AG20443 (cell line): ENCODE results near the gene WDR18.

Experiments
- DNase-seq: peaks from one replicate; pipeline ENCODE4 v3.0.0; 2012; ENCODE audit warnings: low spot score, mixed read lengths

Gene WDR18, protein sequence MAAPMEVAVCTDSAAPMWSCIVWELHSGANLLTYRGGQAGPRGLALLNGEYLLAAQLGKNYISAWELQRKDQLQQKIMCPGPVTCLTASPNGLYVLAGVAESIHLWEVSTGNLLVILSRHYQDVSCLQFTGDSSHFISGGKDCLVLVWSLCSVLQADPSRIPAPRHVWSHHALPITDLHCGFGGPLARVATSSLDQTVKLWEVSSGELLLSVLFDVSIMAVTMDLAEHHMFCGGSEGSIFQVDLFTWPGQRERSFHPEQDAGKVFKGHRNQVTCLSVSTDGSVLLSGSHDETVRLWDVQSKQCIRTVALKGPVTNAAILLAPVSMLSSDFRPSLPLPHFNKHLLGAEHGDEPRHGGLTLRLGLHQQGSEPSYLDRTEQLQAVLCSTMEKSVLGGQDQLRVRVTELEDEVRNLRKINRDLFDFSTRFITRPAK

DNA sequence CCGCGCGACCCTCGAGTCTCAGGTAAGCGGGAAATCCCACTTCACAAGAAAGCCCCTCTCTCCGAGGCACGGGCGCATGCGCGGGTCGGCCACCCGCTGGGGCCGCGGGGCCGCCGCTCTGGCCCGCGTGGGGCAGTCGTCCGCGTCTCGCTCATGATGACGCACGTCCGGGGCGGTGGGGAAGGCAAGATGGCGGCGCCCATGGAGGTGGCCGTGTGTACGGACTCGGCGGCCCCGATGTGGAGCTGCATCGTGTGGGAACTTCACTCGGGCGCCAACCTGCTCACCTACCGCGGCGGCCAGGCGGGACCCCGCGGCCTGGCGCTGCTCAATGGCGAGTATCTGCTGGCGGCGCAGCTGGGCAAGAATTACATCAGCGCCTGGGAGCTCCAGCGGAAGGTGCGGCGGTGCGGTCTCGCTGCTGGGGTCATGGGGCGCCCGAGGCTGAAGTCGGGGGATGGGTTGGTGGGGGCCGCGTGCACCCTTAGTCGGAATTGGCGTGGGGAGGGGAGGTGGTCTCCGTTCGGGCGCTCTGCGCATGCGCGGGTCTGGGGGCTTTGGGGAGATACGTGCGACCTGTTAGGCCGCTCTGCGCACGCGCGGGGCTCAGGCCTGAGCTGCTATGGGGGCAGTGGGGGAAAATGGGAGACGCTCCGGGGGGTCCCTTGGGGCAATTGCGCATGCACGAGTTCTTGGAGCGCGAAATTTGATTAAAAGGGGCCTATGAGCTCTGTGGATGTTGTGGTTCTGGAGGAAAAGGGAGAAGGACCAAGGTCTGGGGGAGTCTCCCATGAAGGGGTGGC, at the start of gene WDR18:
Gene WDR18, plus strand, starts transcription at position 181 of the 803 bp plus-strand sequence. Its CDS starts 9 bp downstream, at position 190.
- peak; percentile 100 for DNase-seq

DNA sequence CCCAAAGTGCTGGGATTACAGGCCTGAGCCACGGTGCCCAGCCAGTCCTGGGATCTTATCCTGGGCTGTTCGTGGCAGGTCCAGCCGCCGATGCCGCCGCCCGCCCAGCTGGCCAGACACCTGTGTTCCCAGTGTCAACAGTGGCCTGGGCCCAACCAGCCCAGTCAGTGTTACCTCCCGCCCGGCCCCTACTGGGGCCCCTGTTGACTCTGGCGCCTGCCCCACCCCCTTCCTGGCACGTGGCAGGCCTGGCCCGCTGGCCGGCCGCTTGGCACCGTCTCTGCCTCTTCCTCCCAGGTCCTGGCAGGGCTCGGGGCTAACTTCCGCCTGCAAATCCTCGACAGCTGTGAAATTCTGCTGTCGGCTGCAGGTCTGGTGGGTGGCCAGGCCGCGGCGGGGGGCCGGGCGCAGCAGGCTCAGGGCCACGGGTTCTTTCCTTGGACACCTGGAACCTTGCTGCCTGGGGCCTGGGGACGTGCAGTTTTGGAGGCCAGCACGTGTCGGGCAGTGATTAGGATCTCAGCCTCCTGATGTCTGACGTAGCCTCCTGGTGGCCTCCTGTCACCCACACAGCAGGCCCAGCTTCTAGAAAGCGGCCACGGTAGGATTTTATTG, 49.2 kb upstream of the WDR18 start:
- peak; percentile 63 for DNase-seq

DNA sequence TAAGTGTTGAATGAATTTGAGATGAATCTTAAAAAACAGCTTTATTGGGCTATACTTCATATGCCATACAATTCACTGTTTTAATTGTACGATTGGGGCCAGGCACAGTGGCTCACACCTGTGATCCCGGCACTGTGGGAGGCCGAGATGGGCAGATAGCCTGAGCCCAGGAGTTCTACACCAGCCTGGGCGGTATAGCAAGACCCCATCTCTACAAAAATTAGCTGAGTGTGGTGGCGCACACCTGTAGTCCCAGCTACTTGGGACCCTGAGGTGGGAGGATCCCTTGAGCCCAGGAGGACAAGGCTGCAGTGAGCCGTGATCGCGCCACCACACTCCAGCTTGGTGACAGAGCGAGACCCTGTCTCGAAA, 48.0 kb upstream of the WDR18 start:
- no peak for DNase-seq

DNA sequence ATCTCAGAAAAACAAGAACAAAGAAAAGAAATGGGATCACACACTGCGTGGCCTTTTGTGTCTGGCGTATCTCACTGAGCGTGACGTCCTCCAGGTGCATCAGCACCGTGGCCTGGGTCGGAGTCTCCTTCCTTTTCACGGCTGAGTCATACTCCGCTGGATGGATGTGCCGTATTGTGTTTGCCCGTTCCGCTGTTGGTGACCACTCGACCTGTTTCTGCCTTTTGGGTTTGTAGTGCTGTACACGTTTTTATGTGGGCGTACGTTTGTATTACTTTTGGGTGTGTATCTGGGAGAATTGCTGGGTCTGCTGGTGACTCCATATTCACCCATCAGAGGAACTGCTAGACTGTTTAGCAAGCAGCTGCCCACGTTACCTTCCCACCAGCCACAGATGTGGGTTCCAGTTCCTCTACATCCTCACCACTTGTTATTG, 46.9 kb upstream of the WDR18 start:
- DNase-seq, result no peak

DNA sequence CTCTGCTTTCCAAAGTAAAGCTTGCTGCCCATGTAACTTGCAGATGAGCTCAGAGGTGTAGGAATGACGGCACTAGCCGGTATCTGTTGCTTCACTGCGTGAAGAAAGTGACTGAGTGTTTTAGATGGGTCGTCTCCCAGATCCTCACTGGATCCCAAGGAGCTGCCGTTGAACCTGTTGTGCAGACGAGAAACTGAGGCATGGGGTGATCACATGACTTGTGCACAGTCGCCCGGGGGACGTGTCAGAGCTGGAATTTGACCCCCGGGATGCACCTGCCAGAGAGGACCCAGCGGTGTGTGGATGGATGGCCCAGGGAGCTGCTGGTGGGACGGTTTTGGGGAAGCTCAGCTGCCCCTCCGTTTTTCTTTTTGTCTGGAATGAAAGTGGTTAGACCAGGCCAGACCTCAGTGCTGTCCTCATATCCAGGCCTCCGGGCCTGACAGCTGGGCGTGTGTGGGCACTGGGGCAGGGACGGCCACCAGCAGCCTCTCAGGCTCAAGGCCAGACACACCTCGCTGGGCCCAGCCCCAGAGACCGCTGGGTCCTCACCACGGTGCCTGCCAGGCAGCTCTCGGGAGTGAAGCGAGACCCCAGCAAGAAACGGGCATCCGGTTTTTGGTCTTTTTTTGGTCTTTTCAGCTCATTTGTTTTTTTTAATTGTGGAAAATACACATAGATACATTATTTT, 45.8 kb upstream of the WDR18 start:
- no peak for DNase-seq

DNA sequence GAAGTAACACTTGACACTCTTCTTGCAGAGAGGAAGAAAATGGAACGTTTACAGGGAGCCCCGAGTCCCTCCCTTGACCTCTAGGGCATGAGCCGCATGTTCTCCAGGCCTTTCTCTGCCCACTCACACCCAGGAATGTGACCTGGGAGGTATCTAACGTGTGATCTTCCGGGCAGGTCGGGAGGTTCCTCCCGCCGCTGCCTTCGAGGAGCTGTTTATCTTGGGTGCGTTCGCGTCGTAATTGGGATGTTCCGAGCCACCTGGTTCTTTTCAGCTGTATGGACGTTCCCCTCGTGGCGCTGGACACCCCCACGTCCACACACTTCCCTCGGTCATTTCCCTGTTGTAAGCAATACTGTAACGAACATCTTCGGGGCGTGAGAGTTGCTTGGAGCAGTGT, 44.7 kb upstream of the WDR18 start:
- DNase-seq, result no peak

DNA sequence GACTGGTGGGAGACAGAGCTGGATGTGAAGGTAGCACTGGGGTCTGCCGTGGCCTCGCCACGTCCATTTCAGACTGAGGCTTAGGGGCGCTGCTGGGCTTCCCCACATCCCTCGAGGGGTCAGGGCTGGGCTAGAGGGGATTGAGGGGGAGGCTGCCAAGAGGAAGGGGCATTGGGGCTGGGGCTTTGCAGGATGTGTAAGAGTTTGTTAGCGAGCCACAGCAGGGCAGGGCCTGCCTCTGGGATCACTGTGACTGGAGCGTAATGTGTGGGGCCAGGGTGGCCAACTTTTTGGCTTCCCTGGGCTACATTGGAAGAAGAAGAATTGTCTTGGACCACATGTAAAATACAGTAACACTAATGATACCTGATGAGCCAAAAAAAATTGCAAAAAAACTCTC, 44.2 kb upstream of the WDR18 start:
- no peak for DNase-seq

DNA sequence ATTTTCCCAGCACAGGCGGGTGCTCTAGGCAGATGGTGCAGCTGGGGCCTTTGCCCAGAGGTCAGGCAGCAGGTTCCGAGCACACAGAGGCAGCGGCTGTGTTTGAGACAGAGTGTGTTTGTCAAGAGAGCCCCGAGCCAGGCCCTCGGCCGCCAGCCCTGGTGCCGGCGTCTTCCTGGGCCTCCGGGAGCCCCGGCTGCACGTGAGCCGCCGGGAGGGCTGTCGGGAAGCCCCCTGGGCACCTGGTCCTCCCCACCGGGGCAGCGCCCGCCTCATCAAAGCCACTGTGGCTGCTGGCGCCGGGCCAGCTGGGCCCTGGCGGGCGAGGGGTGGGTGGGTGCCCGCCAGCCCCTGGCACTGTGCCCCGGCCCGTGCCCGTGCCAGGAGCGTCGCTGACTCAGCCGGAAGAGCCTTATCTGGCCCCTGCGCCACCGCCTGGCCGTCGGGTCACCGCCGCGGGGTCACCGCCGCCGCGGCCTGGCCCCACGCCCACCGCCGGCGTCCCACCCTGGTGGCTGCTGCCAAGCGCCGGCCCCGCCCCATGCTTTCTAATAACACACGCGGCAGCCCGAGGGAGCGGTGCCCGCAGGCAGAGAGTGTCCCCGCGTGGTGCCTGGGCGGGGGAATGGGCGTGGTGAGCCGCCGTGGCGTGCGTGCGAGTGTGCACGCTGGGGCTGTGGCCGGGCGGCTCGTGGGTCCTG, 43.4 kb upstream of the WDR18 start:
- DNase-seq, result peak; percentile 81

DNA sequence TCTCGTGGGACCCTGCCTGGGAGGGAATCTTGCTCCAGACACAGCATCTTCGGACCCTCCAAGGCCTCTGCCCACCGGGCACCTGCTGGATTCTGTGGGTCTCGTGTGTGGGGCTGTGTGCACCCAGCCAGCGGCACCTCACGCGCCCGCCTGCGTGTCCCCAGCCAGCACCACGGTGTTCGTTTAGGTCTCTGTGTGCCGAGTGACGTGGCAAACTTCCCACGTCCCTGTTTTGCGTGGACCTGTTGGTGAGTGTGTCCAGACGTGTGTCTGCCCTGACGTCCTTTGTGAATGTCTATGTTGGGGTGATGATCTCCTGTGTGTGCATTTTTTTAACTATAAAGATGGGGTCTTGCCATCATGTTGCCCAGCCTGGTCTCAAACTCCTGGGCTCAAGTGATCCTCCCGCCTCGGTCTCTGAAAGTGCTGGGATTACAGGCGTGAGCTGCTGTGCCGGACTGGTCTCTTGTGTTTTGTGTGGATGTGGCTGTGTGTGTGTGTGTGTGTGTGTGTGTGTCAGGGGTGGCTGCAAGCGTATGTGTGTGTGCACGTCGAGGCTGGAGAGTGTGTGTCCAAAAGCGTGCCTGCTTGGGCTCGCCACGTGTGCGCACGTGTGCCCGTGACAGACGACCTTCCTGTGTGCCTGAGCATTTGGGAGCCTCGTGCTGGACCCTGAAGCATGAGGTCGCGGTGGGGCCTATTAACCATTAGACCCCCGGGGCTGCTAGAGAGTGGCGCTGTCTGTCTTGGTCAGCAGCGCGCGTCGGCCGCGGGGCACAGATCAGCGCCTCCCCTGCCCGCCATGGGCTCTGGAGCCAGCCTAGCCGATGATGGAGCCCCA, 42.6 kb upstream of the WDR18 start:
- DNase-seq, result no peak

DNA sequence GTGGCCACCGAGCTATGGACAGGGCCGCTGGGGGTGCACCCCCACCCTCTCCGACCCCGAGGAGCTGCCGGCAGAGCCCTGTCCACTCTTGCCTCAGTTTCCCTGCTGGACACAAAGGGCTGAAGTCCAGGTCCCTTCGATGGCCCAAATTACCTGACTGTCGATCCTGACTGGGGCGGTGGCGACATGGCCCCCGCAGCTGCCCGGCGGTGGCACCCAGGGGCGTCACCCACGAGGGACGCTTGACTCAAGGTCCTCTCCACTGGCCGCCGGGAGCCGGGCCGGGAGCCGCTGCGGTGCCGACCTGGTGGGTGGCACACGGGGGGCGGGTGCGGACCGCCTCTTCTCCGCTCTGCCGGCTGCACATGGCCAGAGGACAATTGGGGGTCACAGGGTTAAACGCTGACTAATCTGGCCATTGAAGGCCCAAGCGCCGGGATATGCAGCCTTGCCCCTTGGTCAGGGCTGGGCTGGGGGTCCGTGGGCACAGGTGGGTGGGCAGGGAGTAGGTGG, 42.0 kb upstream of the WDR18 start:
- DNase-seq, result no peak

DNA sequence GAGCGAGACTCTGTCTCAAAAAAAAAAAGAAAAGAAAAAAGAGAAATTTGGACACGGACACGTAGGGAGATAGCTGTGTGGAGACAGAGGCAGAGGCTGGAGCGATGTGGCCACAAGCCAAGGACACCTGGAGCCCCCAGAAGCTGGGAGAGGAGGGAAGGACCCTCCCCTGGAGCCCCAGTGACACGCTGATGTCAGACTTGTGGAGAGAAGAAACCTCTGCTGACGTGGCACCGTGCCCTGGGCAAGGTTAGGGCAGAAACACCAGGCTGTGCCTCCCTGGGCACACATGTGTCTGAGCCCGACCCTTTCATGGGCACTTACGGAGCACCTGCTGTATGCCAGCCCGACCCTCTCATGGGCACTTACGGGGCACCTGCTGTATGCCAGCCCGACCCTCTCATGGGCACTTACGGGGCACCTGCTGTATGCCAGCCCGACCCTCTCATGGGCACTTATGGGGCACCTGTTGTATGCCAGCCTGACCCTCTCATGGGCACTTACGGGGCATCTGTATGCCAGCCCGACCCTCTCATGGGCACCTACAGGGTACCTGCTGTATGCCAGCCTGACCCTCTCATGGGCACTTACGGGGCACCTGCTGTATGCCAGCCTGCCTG, 40.5 kb upstream of the WDR18 start:
- DNase-seq, result no peak

DNA sequence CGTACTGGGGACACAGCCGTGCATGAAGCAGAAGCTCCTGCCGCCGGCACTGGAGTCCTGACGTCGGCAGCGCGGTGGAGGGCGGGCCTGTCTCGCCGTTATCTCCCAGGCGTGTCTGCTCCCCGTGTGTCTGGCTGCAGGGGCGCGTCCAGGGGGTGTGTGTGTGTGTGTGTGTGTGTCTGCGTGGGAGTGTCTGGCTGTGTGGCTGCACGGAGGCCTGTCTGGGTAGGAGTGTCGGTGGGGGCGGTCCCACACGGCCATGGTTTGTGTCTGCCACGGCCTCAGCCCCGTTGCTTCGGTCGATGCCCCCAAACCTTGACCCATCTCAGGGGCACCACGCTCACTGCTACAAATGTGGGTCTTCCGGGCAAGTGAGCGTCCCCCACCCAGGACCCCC, 40.0 kb upstream of the WDR18 start:
- DNase-seq, result no peak

DNA sequence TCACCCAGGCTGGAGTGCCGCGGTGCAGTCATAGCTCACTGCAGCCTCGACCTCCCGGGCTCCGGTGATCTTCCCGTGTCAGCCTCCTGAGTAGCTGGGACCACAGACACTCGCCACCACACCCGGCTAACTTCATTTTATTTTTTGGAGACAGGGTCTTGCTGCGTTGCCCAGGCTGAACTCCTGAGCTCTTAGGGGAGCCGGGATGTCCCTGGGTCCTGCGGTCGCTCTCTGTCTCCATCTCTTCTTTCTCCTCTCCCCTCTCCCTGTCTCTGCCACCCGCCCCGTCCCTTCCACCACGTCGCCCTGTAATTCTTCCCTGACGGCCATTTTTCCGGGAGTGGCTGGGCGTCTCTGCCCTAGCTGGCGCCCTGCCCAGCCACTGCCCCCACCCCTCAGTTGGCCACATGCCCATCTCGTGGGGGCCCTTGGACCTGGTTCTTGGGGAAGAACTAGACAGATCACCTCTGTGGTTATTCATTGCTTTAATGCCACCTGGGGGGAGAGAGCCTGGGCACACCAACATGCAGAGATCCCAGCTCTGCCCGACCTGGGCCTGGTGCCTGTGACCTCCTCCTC, 39.4 kb upstream of the WDR18 start:
- DNase-seq, result no peak

DNA sequence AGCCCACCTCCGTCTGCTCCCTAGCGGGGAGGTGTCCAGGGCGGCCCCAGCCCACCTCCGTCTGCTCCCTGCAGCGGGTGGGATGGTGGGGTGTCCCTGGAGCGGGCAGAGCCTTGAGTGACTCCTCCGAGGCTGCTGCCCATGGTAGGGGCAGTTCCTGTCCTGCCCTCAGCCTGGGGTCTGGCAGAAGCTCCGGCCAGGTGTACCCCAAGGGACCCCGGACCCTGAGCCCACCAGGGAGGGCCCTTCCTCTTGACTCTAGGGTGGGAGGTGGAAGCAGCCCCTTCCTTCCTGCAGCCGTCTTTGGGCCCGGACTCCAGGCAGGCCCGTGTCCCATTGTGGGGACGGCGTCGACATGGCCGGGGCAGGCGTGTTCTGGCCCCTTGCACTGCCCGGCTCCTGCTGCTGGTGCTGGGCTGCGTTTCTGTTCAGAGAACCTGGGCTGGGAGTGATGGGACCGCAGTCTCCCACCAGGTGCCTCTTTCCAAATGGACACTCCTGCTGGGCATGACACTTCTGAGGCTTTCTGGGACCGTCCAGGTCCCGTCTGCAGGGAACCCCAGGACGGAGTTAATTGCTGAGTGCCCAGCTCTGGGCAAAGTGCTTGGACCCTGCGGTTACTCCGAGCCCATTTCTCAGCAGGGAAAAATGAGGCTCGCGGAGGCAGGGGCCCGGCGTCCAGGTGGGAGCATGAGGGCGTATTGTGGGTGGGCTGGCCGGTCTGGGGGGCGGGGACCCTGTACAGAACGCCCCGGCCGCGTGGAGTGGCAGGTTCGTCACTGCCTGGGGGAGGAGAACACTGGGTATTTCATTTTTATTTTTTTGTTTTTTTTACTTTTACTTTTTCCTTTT, 38.5 kb upstream of the WDR18 start:
- DNase-seq, result no peak

DNA sequence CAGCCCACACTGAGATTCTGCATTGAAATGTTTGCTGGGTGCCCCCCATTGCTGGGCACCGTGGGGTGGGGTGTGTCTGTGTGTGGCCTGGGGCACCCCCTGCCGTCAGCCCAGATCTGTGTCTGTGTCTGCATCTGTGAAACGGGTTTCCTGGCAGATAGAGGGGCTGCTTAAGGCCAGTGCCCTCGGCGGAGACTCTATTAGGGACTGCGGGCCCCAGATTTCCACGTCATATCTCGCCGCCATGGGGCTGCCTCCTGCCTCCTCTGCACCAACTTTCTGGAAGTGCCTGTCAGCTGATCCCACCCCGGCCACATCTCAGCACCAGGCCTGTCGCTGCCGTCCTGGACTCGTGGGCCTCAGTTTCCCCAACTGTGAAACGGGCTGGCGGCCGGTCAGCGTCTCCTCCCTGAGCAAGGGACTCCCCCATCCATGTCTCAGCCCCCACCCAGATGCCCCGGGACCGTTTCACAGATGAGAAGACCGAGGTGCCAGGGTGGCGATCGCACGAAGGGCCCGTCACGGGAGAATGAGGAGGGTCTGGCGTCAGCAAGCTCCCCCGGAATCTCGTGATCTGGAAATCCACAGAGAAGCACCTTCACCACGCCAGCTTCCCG, 36.9 kb upstream of the WDR18 start:
- no peak for DNase-seq

DNA sequence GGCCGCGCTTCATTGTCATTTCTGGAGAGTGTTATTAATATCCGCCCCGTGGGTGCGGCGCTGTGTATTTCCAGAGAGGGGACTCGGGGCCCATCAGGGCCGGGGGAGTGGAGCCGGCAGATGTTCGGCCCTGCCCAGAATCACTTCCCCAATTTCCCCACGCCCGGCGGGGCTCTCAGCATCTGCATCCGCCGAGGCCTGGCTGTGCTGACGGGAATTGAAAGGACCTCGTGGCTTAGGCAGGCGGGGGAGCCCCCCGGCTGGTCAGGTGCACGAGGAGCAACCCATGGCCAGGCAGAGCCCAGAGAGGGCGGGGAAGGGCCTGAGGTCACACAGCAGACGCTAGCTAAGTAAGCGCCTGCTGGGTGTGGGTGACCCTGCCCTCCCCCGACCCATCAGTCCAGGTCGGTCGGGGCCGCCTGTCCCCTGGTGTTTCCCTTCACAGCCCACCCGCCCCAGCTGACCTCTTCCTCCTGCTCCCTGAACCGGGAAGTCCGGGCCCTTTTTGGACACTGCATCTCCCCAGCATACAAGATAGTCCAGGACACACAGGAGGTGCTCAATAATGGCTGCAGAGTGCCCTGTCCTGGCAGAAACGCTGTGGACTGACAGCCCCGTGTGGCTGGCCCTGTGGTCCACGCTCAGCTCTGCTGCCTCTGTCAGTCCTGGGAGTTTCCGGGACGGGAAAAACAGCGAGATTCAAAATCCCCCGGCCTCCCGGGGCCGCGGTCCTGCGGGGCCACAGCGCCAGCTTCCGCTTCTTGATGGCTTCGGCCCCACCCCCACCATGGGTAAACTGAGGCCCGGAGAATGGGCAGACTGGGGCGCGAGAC, 36.2 kb upstream of the WDR18 start:
- no peak for DNase-seq

DNA sequence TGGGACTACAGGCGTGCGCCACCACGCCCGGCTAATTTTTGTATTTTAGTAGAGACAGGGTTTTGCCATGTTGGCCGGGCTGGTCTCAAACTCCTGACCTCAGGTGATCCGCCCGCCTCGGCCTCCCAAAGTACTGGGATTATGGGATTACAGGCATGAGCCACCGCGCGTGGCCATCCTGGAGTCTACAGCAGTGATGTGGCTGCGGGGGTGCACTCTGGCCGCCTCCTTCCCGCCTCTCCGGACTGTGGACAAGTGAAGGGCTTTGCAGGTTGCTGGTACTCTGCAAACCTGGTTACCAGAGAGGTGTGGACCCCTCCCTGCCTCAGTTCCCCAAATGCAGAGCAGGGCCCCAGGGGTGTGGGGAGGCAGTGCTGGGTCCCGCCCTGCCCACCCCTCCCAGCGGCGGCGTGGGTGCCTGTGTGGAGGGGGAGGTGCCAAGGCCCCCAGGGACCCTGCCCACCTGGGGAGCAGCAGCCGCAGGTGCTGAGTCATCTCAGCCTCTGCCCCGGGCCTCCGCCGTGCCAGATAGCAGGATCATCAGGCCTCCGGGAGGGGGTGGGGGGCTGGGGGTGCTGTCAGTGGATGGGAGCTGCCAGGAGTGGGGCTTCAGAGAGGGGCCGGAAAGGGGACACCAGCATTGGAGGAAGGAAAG, 35.2 kb upstream of the WDR18 start:
- DNase-seq, result no peak
